IMR-90 (cell line): ENCODE measurements around the gene GOLGA8B. TPM values are rescaled to one million over a fixed set of nuclear protein-coding genes. Genes with fewer than 3 reads are reported as not detected.

Experiments used
- ATAC-seq: fragments of 200-7000 bp; cut with Tn5 transposase; 2 replicates; pipeline ENCODE4 v1.9.1; 2020; ENCODE audit warnings: low read depth, mild to moderate bottlenecking, moderate library complexity
- BruUV-seq: library from RNA; stranded (reverse); fragments of 400-500 nt; replicated peaks from 2 replicates; lab custom pipeline; 2021; lab: Mats Ljungman, UMichigan
- CTCF ChIA-PET: fragments of 300-600 bp; formaldehyde crosslinking; extraction: SDS; loops from one replicate; lab custom pipeline; 2021; ENCODE audit warnings: antibody characterized with exemption; lab: Yijun Ruan, JAX
- POLR2A ChIA-PET: fragments of 300-600 bp; sonication (Branson Sonifier 250); formaldehyde crosslinking; loops from one replicate; lab custom pipeline; 2022; ENCODE audit warnings: antibody characterized with exemption; ENCODE audit not compliant: unreplicated experiment; lab: Charles Lee
- DNase-seq: peaks from one replicate; pipeline ENCODE4 v3.0.0; 2013
- H2AFZ ChIP-seq: replicated peaks from 2 replicates; pipeline ENCODE3; 2013; ENCODE audit warnings: low read length, mild to moderate bottlenecking; ENCODE audit not compliant: poor library complexity
- H2AK5ac ChIP-seq: 2 replicates; pipeline ENCODE4 v1.6.1; 2013; ENCODE audit warnings: low read depth, low read length, inconsistent platforms
- H2AK9ac ChIP-seq: replicated peaks from 2 replicates; pipeline ENCODE3; 2013; ENCODE audit warnings: mild to moderate bottlenecking, low read depth, low read length, moderate library complexity; ENCODE audit not compliant: poor library complexity
- H2BK120ac ChIP-seq: 2 replicates; pipeline ENCODE4 v1.6.1; 2013; ENCODE audit warnings: low read depth, low read length, inconsistent platforms
- H2BK15ac ChIP-seq: 3 replicates; pipeline ENCODE4 v1.6.1; 2013; ENCODE audit warnings: low read depth, low read length, inconsistent platforms
- H2BK20ac ChIP-seq: 2 replicates; pipeline ENCODE4 v1.6.1; 2013; ENCODE audit warnings: low read depth, mild to moderate bottlenecking, inconsistent platforms, low read length, moderate library complexity
- H2BK5ac ChIP-seq: 2 replicates; pipeline ENCODE4 v1.6.1; 2013; ENCODE audit warnings: mild to moderate bottlenecking, low read depth, low read length, inconsistent platforms; ENCODE audit not compliant: poor library complexity, severe bottlenecking
- H3K14ac ChIP-seq: replicated peaks from 2 replicates; pipeline ENCODE4 v1.6.1; 2013; ENCODE audit warnings: low read depth, low read length, inconsistent platforms
- H3K18ac ChIP-seq: 2 replicates; pipeline ENCODE4 v1.6.1; 2013; ENCODE audit warnings: low read depth, low read length, control low read depth
- H3K23ac ChIP-seq: 2 replicates; pipeline ENCODE4 v1.6.1; 2013; ENCODE audit warnings: low read depth, low read length, inconsistent platforms
- H3K27ac ChIP-seq: 2 replicates; pipeline ENCODE4 v1.5.1; 2013; ENCODE audit warnings: mild to moderate bottlenecking, control low read depth, low read length; ENCODE audit not compliant: insufficient read depth
- H3K27me3 ChIP-seq: 2 replicates; pipeline ENCODE4 v1.6.1; 2013; ENCODE audit warnings: low read length; ENCODE audit not compliant: control insufficient read depth, insufficient read depth
- H3K36me3 ChIP-seq: 2 replicates; pipeline ENCODE4 v1.6.1; 2013; ENCODE audit warnings: low read length, mixed read lengths; ENCODE audit not compliant: control insufficient read depth, insufficient read depth
- H3K4ac ChIP-seq: 2 replicates; pipeline ENCODE4 v1.6.1; 2013; ENCODE audit warnings: low read depth, low read length, inconsistent platforms
- H3K4me1 ChIP-seq: 2 replicates; pipeline ENCODE4 v1.6.1; 2013; ENCODE audit warnings: low read length, mixed read lengths; ENCODE audit not compliant: control insufficient read depth, insufficient read depth
- H3K4me2 ChIP-seq: 2 replicates; pipeline ENCODE4 v1.6.1; 2013; ENCODE audit warnings: low read depth, mild to moderate bottlenecking, control low read depth, low read length, moderate library complexity
- H3K4me3 ChIP-seq: 2 replicates; pipeline ENCODE4 v1.5.1; 2013; ENCODE audit warnings: low read depth, mild to moderate bottlenecking, control low read depth, low read length, moderate library complexity; ENCODE audit not compliant: insufficient read depth
- H3K56ac ChIP-seq: 2 replicates; pipeline ENCODE4 v1.6.1; 2013; ENCODE audit warnings: low read length, inconsistent platforms; ENCODE audit not compliant: insufficient read depth; ENCODE audit errors: extremely low read depth
- H3K79me1 ChIP-seq, 2 experiments: 2 replicates each; pipeline ENCODE4 v1.6.1; 2013; ENCODE audit warnings: low read length in 2 of 2, inconsistent platforms in 1 of 2, low read depth in 1 of 2
- H3K9ac ChIP-seq: 2 replicates; pipeline ENCODE4 v1.6.1; 2013; ENCODE audit warnings: low read depth, low read length, control low read depth
- H3K9me1 ChIP-seq: 2 replicates; pipeline ENCODE4 v1.6.1; 2013; ENCODE audit warnings: low read length, inconsistent platforms; ENCODE audit not compliant: insufficient read depth
- H3K9me3 ChIP-seq: 2 replicates; pipeline ENCODE4 v1.6.1; 2013; ENCODE audit warnings: low read length; ENCODE audit not compliant: control insufficient read depth, insufficient read depth
- H4K20me1 ChIP-seq: 2 replicates; pipeline ENCODE4 v1.6.1; 2013; ENCODE audit warnings: low read length, inconsistent platforms; ENCODE audit not compliant: insufficient read depth
- H4K5ac ChIP-seq: 2 replicates; pipeline ENCODE4 v1.6.1; 2013; ENCODE audit warnings: mild to moderate bottlenecking, low read depth, low read length, control low read depth
- H4K8ac ChIP-seq, 2 experiments: 2 replicates each; pipeline ENCODE4 v1.6.1; 2013; ENCODE audit warnings: low read depth in 2 of 2, low read length in 2 of 2, control low read depth in 1 of 2, inconsistent platforms in 1 of 2
- H4K91ac ChIP-seq: 2 replicates; pipeline ENCODE4 v1.6.1; 2013; ENCODE audit warnings: low read depth, low read length, inconsistent platforms; ENCODE audit not compliant: insufficient read depth
- CEBPB ChIP-seq: IDR thresholded peaks from 2 replicates; pipeline ENCODE4 v1.6.1; 2012; ENCODE audit warnings: low read depth, low read length, improper control_type of control experiment
- FOS ChIP-seq: fragments of 150-350 bp; IDR thresholded peaks from 2 replicates; pipeline ENCODE4 v1.6.1; 2016; ENCODE audit warnings: low read depth, low read length
- whole genome bisulfite sequencing, 2 experiments: methylation state at CpG; one replicate each; pipeline versions ENCODE4 v1.1.5 to v1.1.7; 2013; ENCODE audit warnings: missing lambda C conversion rate in 2 of 2; ENCODE audit not compliant: insufficient read length in 1 of 2; ENCODE audit errors: extremely low coverage in 2 of 2; 5-methylcytosine and 5-hydroxymethylcytosine counted together
- dilution Hi-C: fragments of 300-500 bp; cut with HindIII; formaldehyde crosslinking; loops from one replicate; pipeline ENCODE4 v1.14.3; 2018; ENCODE audit warnings: low sequenced_read_pairs; ENCODE audit not compliant: unreplicated experiment
- in situ Hi-C: fragments of 300-500 bp; cut with MboI; formaldehyde crosslinking; loops from 3 replicates; pipeline ENCODE4 v1.14.3; 2019; ENCODE audit warnings: low sequenced_read_pairs, inconsistent platforms, mixed read lengths
- intact Hi-C: fragments of 100-400 bp; cut with micrococcal nuclease; formaldehyde crosslinking; loops from 2 replicates; pipeline ENCODE4 v1.10.0; 2022
- polyA plus RNA-seq, 3 experiments: library from polyadenylated mRNA; depleted of rRNA; stranded (reverse); fragments of >200 nt; gene quantifications; 2 replicates each; pipeline ENCODE4 v1.2.3, GENCODE V29; 2012; ENCODE audit warnings: low replicate concordance in 1 of 3
- total RNA-seq: library from RNA; depleted of rRNA; stranded (reverse); fragments of >200 nt; gene quantifications from 2 replicates; pipeline ENCODE4 v1.2.3, GENCODE V29; 2012

GOLGA8B gene
- total and polyA plus RNA-seq, 2 of the 4 experiments (the other 2 are of a cell fraction) = 7.7 to 31.6 TPM

GRCh38 chr15:34628577-34629152 lies 45.2 kb upstream of the GOLGA8B start:
- H3K9me3 ChIP-seq = peaks cover 3% of the 10 kb centered on the region; the same call in 1 of the 2 replicates
- H2BK15ac ChIP-seq = no peak overlapping the region
- ChIA-PET CTCF (no interaction called here), POLR2A (no interaction called here)
- peak overlapping the region; percentile 58; the same call in 1 of the 2 replicates for H3K18ac ChIP-seq
- ATAC-seq (peak; percentile 71), DNase-seq (peak; percentile 77)
- H3K27me3 ChIP-seq = no peaks in the 10 kb centered on the region
- no TSS peak for BruUV-seq
- H2BK5ac ChIP-seq = peak overlapping the region; percentile 89
- no peaks in the 10 kb centered on the region for H3K36me3 ChIP-seq
- no peak overlapping the region for H3K4ac ChIP-seq
- no peak overlapping the region for H3K23ac ChIP-seq
- dilution Hi-C loops (no loop called here), in situ Hi-C loops (no loop called here), intact Hi-C loops (loop anchor here (10.0 kb wide), 1 partner anchor 666 kb away; no protein-coding TSS in a partner anchor)
- H3K9me1 ChIP-seq = no peaks in the 10 kb centered on the region
- peak overlapping the region; percentile 51; the same call in 1 of the 2 replicates for H2BK20ac ChIP-seq
- no peak overlapping the region for H2AK9ac ChIP-seq
- H3K56ac ChIP-seq = 0 out of 2 replicates have a peak overlapping the region, but pooled peaks have one; percentile 6
- H2AK5ac ChIP-seq = no peak overlapping the region
- no peaks in the 10 kb centered on the region for H4K20me1 ChIP-seq
- H3K9ac ChIP-seq = no peak overlapping the region
- H3K79me1 ChIP-seq = no peaks in the 10 kb centered on the region
- H3K4me2 ChIP-seq = peak overlapping the region; percentile 34; the same call in 1 of the 2 replicates
- WGBS, 2 experiments = no CpG with 5 or more reads among the region's 2 CpGs
- no peak overlapping the region for H3K4me3 ChIP-seq
- TF ChIP-seq FOS = peak; percentile 65
- no peak for TF ChIP-seq CEBPB
- H3K14ac ChIP-seq = no peak overlapping the region
- no peak overlapping the region for H4K91ac ChIP-seq
- no peak overlapping the region for H2AFZ ChIP-seq
- no peak overlapping the region for H3K27ac ChIP-seq
- H4K8ac ChIP-seq = peak overlapping the region in 1 of 2 experiments; percentile 11; a peak in 2 of 4 replicates
- H4K5ac ChIP-seq = peak overlapping the region; percentile 17; the same call in 1 of the 2 replicates
- H2BK120ac ChIP-seq = peak overlapping the region; percentile 48
- peaks cover 3% of the 10 kb centered on the region; the same call in 1 of the 2 replicates for H3K4me1 ChIP-seq
